ENCODE data around the gene ZNF518B. TPM values are rescaled to one million over a fixed set of nuclear protein-coding genes. Genes with fewer than 3 reads are reported as not detected.

Gene ZNF518B
- total and polyA plus RNA-seq, 2 donors = 13.6 to 25.5 TPM

- DNase-seq (ENCODE audit: low read depth in 6 of 9, low spot score in 9 of 9) = no peak
- no peaks in the 10 kb centered on the region for H3K36me3 ChIP-seq (ENCODE audit: control insufficient read depth in 2 of 2, insufficient read depth in 2 of 2, low read length in 1 of 2)
- peak overlapping the region; percentile 20 to 47 for H3K4me3 ChIP-seq (ENCODE audit: low read length in 2 of 2)
- peaks cover 0 to 9% of the 10 kb centered on the region in 2 donors for H3K9me3 ChIP-seq (ENCODE audit: control insufficient read depth in 2 of 2, insufficient read depth in 1 of 2, low read length in 1 of 2)
- peaks cover 48 to 62% of the 10 kb centered on the region in 2 donors for H3K27me3 ChIP-seq (ENCODE audit: control insufficient read depth in 2 of 2, insufficient read depth in 1 of 2, low read length in 1 of 2)
- H3K4me1 ChIP-seq (ENCODE audit: control insufficient read depth in 2 of 2, insufficient read depth in 2 of 2, low read length in 2 of 2) = peaks cover 6 to 21% of the 10 kb centered on the region in 2 donors
- WGBS = 55% methylated on average over 27 of the region's 27 CpGs
- H3K27ac ChIP-seq (ENCODE audit: low read depth in 1 of 2, low read length in 1 of 2) = no peak overlapping the region
Observed at GRCh38 chr4:10461850-10462400, 4.7 kb upstream of the ZNF518B start.

DNA sequence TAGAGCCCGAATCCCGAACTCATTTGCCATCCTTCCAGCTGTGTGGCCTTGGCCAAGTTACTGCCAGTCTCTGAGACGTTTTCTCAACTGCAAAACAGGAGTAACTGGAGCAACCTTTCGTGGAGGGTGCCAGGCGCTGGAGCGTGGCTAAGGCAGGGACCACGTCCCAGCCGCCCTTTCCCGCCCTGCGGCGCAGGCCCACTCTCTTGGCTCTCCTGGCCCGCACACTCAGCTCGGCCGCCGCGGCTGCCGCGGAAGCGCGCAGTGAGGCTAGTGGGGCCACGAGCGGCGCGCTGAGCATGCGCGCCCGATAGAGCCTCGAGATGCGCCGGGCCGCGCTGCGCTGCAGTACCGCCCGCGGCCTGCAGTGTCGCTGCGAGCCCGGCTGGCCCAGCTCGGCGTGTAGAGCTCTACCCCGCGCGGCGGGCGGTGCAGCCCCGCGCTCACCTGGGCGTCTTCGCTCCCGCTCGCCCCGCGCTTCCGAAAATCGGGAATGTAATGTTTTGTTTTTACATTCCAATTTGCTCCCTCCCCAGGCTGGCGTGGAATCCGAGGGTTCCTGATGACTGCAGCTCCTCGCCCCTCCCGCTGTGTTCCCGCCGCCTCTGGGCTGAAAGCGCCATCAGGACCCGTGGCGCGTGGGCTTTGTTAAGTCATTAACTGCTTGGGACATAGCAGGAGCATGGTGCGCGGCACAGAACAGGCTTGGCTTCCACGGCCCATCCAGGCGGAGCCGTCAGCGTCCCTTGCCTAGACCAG lies 4.0 kb upstream of the ZNF518B start:
- peaks cover 48 to 66% of the 10 kb centered on the region in 2 donors for H3K27me3 ChIP-seq (ENCODE audit: control insufficient read depth in 2 of 2, insufficient read depth in 1 of 2, low read length in 1 of 2)
- WGBS = 6% methylated on average over 72 of the region's 72 CpGs
- H3K36me3 ChIP-seq (ENCODE audit: control insufficient read depth in 2 of 2, insufficient read depth in 2 of 2, low read length in 1 of 2) = no peaks in the 10 kb centered on the region
- peaks cover 8 to 23% of the 10 kb centered on the region in 2 donors for H3K4me1 ChIP-seq (ENCODE audit: control insufficient read depth in 2 of 2, insufficient read depth in 2 of 2, low read length in 2 of 2)
- DNase-seq (ENCODE audit: low read depth in 6 of 9, low spot score in 9 of 9) = peak; percentile 42 to 95 (median 84)
- H3K9me3 ChIP-seq (ENCODE audit: control insufficient read depth in 2 of 2, insufficient read depth in 1 of 2, low read length in 1 of 2) = peaks cover 0 to 9% of the 10 kb centered on the region in 2 donors
- peak overlapping the region; percentile 20 to 47 for H3K4me3 ChIP-seq (ENCODE audit: low read length in 2 of 2)
- no peak overlapping the region for H3K27ac ChIP-seq (ENCODE audit: low read depth in 1 of 2, low read length in 1 of 2)

DNA sequence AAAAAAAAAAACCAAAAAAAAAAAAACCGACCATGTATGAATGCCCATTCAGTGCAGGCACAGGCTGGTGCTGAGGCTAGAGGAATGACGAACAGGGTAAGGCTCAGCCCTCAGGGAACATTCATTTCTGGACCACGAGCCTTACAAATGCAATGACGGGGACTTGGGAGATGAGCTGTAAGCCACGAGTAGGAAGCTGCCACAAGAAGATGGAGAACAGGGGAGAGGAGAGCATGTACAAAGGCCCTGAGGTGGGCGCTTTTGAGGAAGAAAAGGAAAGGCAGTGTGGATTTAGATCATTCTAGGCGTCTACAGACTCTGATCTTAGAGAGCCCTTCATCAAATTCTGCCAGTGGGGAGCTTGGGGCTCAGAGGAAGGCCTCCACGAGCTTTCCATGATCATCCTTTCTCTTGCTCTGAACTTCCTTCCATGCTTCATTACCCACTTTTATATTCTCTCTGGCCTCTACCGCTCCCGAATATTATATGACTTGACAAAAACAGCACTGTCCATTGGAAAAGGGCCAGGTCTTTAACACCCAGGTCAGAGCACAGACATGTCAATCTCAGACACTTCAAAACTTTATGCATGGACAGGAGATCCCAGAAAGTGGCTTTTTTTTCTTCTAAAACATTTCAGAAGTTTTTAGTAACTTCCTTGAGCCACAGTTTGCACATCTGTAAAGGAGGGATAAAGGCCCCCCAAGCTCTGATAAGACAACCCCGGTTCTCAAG lies 3.3 kb upstream of the ZNF518B start:
- Histone ChIP-seq H3K4me3 (ENCODE audit: low read length in 2 of 2) (no peak overlapping the region), H3K9me3 (ENCODE audit: control insufficient read depth in 2 of 2, insufficient read depth in 1 of 2, low read length in 1 of 2) (peaks cover 0 to 9% of the 10 kb centered on the region in 2 donors), H3K4me1 (ENCODE audit: control insufficient read depth in 2 of 2, insufficient read depth in 2 of 2, low read length in 2 of 2) (peaks cover 10 to 25% of the 10 kb centered on the region in 2 donors), H3K27me3 (ENCODE audit: control insufficient read depth in 2 of 2, insufficient read depth in 1 of 2, low read length in 1 of 2) (peaks cover 48 to 67% of the 10 kb centered on the region in 2 donors), H3K36me3 (ENCODE audit: control insufficient read depth in 2 of 2, insufficient read depth in 2 of 2, low read length in 1 of 2) (no peaks in the 10 kb centered on the region), H3K27ac (ENCODE audit: low read depth in 1 of 2, low read length in 1 of 2) (no peak overlapping the region)
- 94% methylated on average over 11 of the region's 11 CpGs for WGBS
- no peak for DNase-seq (ENCODE audit: low read depth in 6 of 9, low spot score in 9 of 9)

- peaks cover 3 to 5% of the 10 kb centered on the region in 2 donors for H3K36me3 ChIP-seq (ENCODE audit: control insufficient read depth in 2 of 2, insufficient read depth in 2 of 2, low read length in 1 of 2)
- H3K9me3 ChIP-seq (ENCODE audit: control insufficient read depth in 2 of 2, insufficient read depth in 1 of 2, low read length in 1 of 2) = peaks cover 0 to 9% of the 10 kb centered on the region in 2 donors
- 92% methylated on average over 8 of the region's 8 CpGs for WGBS
- peaks cover 48 to 67% of the 10 kb centered on the region in 2 donors for H3K27me3 ChIP-seq (ENCODE audit: control insufficient read depth in 2 of 2, insufficient read depth in 1 of 2, low read length in 1 of 2)
- H3K4me1 ChIP-seq (ENCODE audit: control insufficient read depth in 2 of 2, insufficient read depth in 2 of 2, low read length in 2 of 2) = peaks cover 10 to 25% of the 10 kb centered on the region in 2 donors
- no peak overlapping the region for H3K27ac ChIP-seq (ENCODE audit: low read depth in 1 of 2, low read length in 1 of 2)
- no peak for DNase-seq (ENCODE audit: low read depth in 6 of 9, low spot score in 9 of 9)
- no peak overlapping the region for H3K4me3 ChIP-seq (ENCODE audit: low read length in 2 of 2)
Observed at GRCh38 chr4:10459305-10459704, 2.1 kb upstream of the ZNF518B start.

- Histone ChIP-seq H3K4me3 (ENCODE audit: low read length in 2 of 2) (no peak overlapping the region), H3K9me3 (ENCODE audit: control insufficient read depth in 2 of 2, insufficient read depth in 1 of 2, low read length in 1 of 2) (peaks cover 0 to 9% of the 10 kb centered on the region in 2 donors), H3K36me3 (ENCODE audit: control insufficient read depth in 2 of 2, insufficient read depth in 2 of 2, low read length in 1 of 2) (peaks cover 9 to 10% of the 10 kb centered on the region in 2 donors), H3K4me1 (ENCODE audit: control insufficient read depth in 2 of 2, insufficient read depth in 2 of 2, low read length in 2 of 2) (peaks cover 10 to 25% of the 10 kb centered on the region in 2 donors), H3K27me3 (ENCODE audit: control insufficient read depth in 2 of 2, insufficient read depth in 1 of 2, low read length in 1 of 2) (peaks cover 44 to 61% of the 10 kb centered on the region in 2 donors), H3K27ac (ENCODE audit: low read depth in 1 of 2, low read length in 1 of 2) (no peak overlapping the region)
- DNase-seq (ENCODE audit: low read depth in 6 of 9, low spot score in 9 of 9) = no peak
- 78% methylated on average over 13 of the region's 13 CpGs for WGBS
Observed at GRCh38 chr4:10458177-10458576, 951 bp upstream of the ZNF518B start.

DNA sequence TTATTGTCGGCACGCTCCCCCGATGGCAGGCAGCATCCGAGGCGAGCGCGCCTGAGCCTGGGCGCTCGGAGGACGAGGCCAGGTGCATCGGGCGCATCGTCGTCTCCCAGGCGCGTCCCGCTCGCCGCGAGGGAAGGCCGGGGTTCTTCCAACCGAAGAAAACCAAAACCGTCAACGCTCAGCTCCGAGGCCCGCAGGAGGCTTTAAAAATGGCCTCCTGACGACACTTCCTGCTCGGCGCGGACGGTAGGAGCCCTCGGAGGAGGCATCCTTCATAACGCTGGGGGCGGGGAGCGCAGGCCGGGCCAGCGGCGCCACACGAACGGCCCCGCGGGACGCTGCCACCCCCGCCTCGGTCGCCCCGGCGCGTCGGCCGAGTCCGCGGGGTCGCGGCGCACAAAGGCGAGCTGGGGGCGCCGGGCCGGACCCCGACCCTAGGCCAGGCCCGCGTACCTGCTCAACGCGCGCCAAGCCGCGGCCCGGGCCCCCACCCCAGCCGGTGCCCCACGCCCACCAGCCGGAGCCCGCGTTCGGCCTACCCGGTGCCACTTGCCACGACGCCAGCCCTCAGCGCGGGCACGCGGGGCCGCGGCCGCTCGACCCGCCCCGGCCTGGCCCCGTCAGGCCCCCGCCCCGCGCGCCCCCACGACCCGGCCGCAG lies 501 bp downstream of the ZNF518B start:
- peaks cover 9 to 24% of the 10 kb centered on the region in 2 donors for H3K36me3 ChIP-seq (ENCODE audit: control insufficient read depth in 2 of 2, insufficient read depth in 2 of 2, low read length in 1 of 2)
- H3K4me1 ChIP-seq (ENCODE audit: control insufficient read depth in 2 of 2, insufficient read depth in 2 of 2, low read length in 2 of 2) = peaks cover 10 to 23% of the 10 kb centered on the region in 2 donors
- H3K27me3 ChIP-seq (ENCODE audit: control insufficient read depth in 2 of 2, insufficient read depth in 1 of 2, low read length in 1 of 2) = peaks cover 30 to 47% of the 10 kb centered on the region in 2 donors
- H3K4me3 ChIP-seq (ENCODE audit: low read length in 2 of 2) = peak overlapping the region; percentile 61 to 91
- DNase-seq (ENCODE audit: low read depth in 6 of 9, low spot score in 9 of 9) = peak in 8 of 9 donors; percentile 22 to 75 (median 46)
- peak overlapping the region; percentile 23 to 86 for H3K27ac ChIP-seq (ENCODE audit: low read depth in 1 of 2, low read length in 1 of 2)
- 5% methylated on average over 96 of the region's 96 CpGs for WGBS
- H3K9me3 ChIP-seq (ENCODE audit: control insufficient read depth in 2 of 2, insufficient read depth in 1 of 2, low read length in 1 of 2) = peaks cover 0 to 3% of the 10 kb centered on the region in 2 donors

- Histone ChIP-seq H3K4me1 (ENCODE audit: control insufficient read depth in 2 of 2, insufficient read depth in 2 of 2, low read length in 2 of 2) (peaks cover 10 to 19% of the 10 kb centered on the region in 2 donors), H3K9me3 (ENCODE audit: control insufficient read depth in 2 of 2, insufficient read depth in 1 of 2, low read length in 1 of 2) (no peaks in the 10 kb centered on the region), H3K27me3 (ENCODE audit: control insufficient read depth in 2 of 2, insufficient read depth in 1 of 2, low read length in 1 of 2) (peaks cover 27 to 43% of the 10 kb centered on the region in 2 donors), H3K27ac (ENCODE audit: low read depth in 1 of 2, low read length in 1 of 2) (peak overlapping the region; percentile 23 to 86), H3K36me3 (ENCODE audit: control insufficient read depth in 2 of 2, insufficient read depth in 2 of 2, low read length in 1 of 2) (peaks cover 9 to 25% of the 10 kb centered on the region in 2 donors), H3K4me3 (ENCODE audit: low read length in 2 of 2) (peak overlapping the region; percentile 61 to 91)
- DNase-seq (ENCODE audit: low read depth in 6 of 9, low spot score in 9 of 9) = no peak
- WGBS = 63% methylated on average over 11 of the region's 11 CpGs
Observed at GRCh38 chr4:10456260-10456594, 999 bp downstream of the ZNF518B start.

DNA sequence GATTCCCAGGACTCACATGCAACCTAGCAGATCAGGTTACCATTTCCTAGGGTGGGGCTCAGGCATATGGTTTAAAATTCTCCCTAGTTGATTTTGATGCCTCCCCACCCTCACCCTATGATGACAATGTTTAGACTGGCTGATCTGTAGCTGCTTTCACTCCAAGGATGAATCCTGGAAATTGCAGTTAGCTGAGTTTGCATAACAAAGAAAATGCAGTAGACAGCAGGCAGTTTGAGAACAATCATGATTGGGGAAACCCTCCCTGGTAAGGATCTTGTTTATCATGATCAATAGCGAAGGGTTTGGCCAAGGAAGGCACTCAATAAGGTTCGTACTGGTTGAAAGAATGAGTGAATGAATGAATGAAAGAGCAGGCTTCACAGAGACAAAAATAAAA lies 2.1 kb downstream of the ZNF518B start:
- Histone ChIP-seq H3K4me3 (ENCODE audit: low read length in 2 of 2) (no peak overlapping the region), H3K27me3 (ENCODE audit: control insufficient read depth in 2 of 2, insufficient read depth in 1 of 2, low read length in 1 of 2) (peaks cover 19 to 33% of the 10 kb centered on the region in 2 donors), H3K9me3 (ENCODE audit: control insufficient read depth in 2 of 2, insufficient read depth in 1 of 2, low read length in 1 of 2) (no peaks in the 10 kb centered on the region), H3K36me3 (ENCODE audit: control insufficient read depth in 2 of 2, insufficient read depth in 2 of 2, low read length in 1 of 2) (peaks cover 16 to 33% of the 10 kb centered on the region in 2 donors), H3K4me1 (ENCODE audit: control insufficient read depth in 2 of 2, insufficient read depth in 2 of 2, low read length in 2 of 2) (peaks cover 7 to 14% of the 10 kb centered on the region in 2 donors), H3K27ac (ENCODE audit: low read depth in 1 of 2, low read length in 1 of 2) (no peak overlapping the region)
- DNase-seq (ENCODE audit: low read depth in 6 of 9, low spot score in 9 of 9) = no peak
- 95% methylated on average over 2 of the region's 2 CpGs for WGBS
